ENCODE measurements around the gene TANC1. TPM values are rescaled to one million over a fixed set of nuclear protein-coding genes. Genes with fewer than 3 reads are reported as not detected.

TANC1 gene
- total RNA-seq, 1 experiment from 2014 or later, result 2.5 TPM

GRCh38 chr2:159150280-159150746 lies 181.9 kb downstream of the TANC1 start:
- no peaks in the 10 kb centered on the region for H4K20me1 ChIP-seq (ENCODE audit: control insufficient read depth, insufficient read depth, insufficient read length)
- H3K4me2 ChIP-seq (ENCODE audit: insufficient read depth, insufficient read length, low read length), result no peak overlapping the region
- H3K23me2 ChIP-seq (ENCODE audit: insufficient read length, low read depth, low read length, poor library complexity, severe bottlenecking), result no peaks in the 10 kb centered on the region
- H3K9ac ChIP-seq (ENCODE audit: extremely low read depth, insufficient read length, low read length), result no peak overlapping the region
- no peak overlapping the region for H2AK5ac ChIP-seq (ENCODE audit: insufficient read length, low read length)
- H3K4ac ChIP-seq (ENCODE audit: low read depth, low read length), result no peak overlapping the region
- H3T11ph ChIP-seq (ENCODE audit: low read length), result no peak overlapping the region
- no peak overlapping the region for H2BK20ac ChIP-seq (ENCODE audit: low read depth, low read length, poor library complexity, severe bottlenecking)
- H3K56ac ChIP-seq (ENCODE audit: insufficient read length, low read depth, low read length), result no peak overlapping the region
- TF ChIP-seq CTCF (conservative IDR thresholded peaks at IDR 0.05), result no peak
- H3K18ac ChIP-seq (ENCODE audit: insufficient read length, low read depth, low read length), result no peak overlapping the region
- H3K4me3 Mint-ChIP-seq, result no peak overlapping the region
- no peak for DNase-seq
- no peaks in the 10 kb centered on the region for H3K27me3 ChIP-seq (ENCODE audit: insufficient read depth, low read length)
- no peaks in the 10 kb centered on the region for H3K79me1 ChIP-seq (ENCODE audit: insufficient read depth, low read depth, low read length, poor library complexity, severe bottlenecking)
- H2BK15ac ChIP-seq (ENCODE audit: low read depth, low read length), result no peak overlapping the region
- no peak overlapping the region for H3K27ac ChIP-seq (ENCODE audit: insufficient read length, low read depth, low read length)
- H3K23ac ChIP-seq (ENCODE audit: insufficient read length, low read depth, low read length), result no peak overlapping the region
- H3K4me1 Mint-ChIP-seq, result peaks cover 11 to 14% of the 10 kb centered on the region in 2 experiments
- no peaks in the 10 kb centered on the region for H3K79me2 ChIP-seq (ENCODE audit: insufficient read depth, low read length)
- H2AFZ ChIP-seq (ENCODE audit: low read length), result no peak overlapping the region
- H3K27ac Mint-ChIP-seq, result no peak overlapping the region
- H3K4me1 ChIP-seq (ENCODE audit: insufficient read depth, low read length), result no peaks in the 10 kb centered on the region
- no peaks in the 10 kb centered on the region for H3K36me3 Mint-ChIP-seq (ENCODE audit: insufficient read depth in 1 of 3, low read depth in 3 of 3)
- no peak overlapping the region for H2BK12ac ChIP-seq (ENCODE audit: insufficient read length, low read depth, low read length)
- H4K5ac ChIP-seq (ENCODE audit: insufficient read length, low read depth, low read length), result no peak overlapping the region
- no peaks in the 10 kb centered on the region for H3K9me3 Mint-ChIP-seq
- no peak overlapping the region for H4K8ac ChIP-seq (replicated peaks; ENCODE audit: insufficient read length, low read depth, low read length)
- no peaks in the 10 kb centered on the region for H3K27me3 Mint-ChIP-seq (ENCODE audit: low read depth)
- H2BK120ac ChIP-seq (ENCODE audit: low read depth, low read length, poor library complexity, severe bottlenecking), result no peak overlapping the region
- no peaks in the 10 kb centered on the region for H3K9me3 ChIP-seq (ENCODE audit: control insufficient read depth, low read depth, low read length)
- H4K91ac ChIP-seq (ENCODE audit: insufficient read length, low read depth, low read length), result no peak overlapping the region
- no peak overlapping the region for H2BK5ac ChIP-seq (ENCODE audit: insufficient read length, low read length)
- H3K14ac ChIP-seq (ENCODE audit: insufficient read depth, low read length), result no peak overlapping the region; the same call in 1 of the 2 replicates
- no CpG with 5 or more reads among the region's 8 CpGs for WGBS (ENCODE audit: extremely low coverage, insufficient read length, low lambda C conversion rate)
